ENCODE data around the gene CTNNA3. TPM values are rescaled to one million over a fixed set of nuclear protein-coding genes. Genes with fewer than 3 reads are reported as not detected.

CTNNA3 gene
- total and polyA plus RNA-seq, 4 donors, result 0.16 to 2.4 (median 1.4) TPM

DNA sequence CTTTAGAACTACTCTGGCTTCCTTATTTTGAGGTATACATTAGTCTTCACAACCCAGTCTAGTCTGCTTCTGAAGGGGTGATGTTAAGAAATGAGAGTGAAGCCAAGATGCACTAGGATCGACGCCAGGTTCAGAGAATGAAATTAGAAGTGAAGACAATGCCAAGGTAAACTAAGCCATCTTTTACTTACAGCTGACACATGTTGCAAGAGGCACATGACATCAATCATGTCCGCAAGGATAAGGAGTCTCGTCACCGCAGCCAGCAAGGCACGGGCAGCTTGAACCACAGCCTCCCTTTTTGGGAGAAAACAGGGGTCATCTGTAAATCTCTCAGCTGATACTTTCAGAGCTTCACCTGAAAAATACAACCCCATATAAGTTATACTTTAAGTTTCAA is 156.7 kb downstream of the CTNNA3 start:
- H3K36me3 ChIP-seq (ENCODE audit: control insufficient read depth in 4 of 4, insufficient read depth in 3 of 4, low read depth in 1 of 4, low read length in 3 of 4), result no peaks in the 10 kb centered on the region
- no peak overlapping the region for H3K9ac ChIP-seq (ENCODE audit: low read depth in 1 of 2, low read length in 2 of 2)
- TF ChIP-seq, protein P1, sequence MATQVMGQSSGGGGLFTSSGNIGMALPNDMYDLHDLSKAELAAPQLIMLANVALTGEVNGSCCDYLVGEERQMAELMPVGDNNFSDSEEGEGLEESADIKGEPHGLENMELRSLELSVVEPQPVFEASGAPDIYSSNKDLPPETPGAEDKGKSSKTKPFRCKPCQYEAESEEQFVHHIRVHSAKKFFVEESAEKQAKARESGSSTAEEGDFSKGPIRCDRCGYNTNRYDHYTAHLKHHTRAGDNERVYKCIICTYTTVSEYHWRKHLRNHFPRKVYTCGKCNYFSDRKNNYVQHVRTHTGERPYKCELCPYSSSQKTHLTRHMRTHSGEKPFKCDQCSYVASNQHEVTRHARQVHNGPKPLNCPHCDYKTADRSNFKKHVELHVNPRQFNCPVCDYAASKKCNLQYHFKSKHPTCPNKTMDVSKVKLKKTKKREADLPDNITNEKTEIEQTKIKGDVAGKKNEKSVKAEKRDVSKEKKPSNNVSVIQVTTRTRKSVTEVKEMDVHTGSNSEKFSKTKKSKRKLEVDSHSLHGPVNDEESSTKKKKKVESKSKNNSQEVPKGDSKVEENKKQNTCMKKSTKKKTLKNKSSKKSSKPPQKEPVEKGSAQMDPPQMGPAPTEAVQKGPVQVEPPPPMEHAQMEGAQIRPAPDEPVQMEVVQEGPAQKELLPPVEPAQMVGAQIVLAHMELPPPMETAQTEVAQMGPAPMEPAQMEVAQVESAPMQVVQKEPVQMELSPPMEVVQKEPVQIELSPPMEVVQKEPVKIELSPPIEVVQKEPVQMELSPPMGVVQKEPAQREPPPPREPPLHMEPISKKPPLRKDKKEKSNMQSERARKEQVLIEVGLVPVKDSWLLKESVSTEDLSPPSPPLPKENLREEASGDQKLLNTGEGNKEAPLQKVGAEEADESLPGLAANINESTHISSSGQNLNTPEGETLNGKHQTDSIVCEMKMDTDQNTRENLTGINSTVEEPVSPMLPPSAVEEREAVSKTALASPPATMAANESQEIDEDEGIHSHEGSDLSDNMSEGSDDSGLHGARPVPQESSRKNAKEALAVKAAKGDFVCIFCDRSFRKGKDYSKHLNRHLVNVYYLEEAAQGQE (IDR thresholded peaks at IDR 0.05), result no peak
- TF ChIP-seq HNF4G (IDR thresholded peaks at IDR 0.05), result no peak
- TF ChIP-seq, protein P2, sequence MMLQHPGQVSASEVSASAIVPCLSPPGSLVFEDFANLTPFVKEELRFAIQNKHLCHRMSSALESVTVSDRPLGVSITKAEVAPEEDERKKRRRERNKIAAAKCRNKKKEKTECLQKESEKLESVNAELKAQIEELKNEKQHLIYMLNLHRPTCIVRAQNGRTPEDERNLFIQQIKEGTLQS (IDR thresholded peaks at IDR 0.05), result no peak
- no peak for TF ChIP-seq YY1 (IDR thresholded peaks at IDR 0.05)
- TF ChIP-seq, protein P3, sequence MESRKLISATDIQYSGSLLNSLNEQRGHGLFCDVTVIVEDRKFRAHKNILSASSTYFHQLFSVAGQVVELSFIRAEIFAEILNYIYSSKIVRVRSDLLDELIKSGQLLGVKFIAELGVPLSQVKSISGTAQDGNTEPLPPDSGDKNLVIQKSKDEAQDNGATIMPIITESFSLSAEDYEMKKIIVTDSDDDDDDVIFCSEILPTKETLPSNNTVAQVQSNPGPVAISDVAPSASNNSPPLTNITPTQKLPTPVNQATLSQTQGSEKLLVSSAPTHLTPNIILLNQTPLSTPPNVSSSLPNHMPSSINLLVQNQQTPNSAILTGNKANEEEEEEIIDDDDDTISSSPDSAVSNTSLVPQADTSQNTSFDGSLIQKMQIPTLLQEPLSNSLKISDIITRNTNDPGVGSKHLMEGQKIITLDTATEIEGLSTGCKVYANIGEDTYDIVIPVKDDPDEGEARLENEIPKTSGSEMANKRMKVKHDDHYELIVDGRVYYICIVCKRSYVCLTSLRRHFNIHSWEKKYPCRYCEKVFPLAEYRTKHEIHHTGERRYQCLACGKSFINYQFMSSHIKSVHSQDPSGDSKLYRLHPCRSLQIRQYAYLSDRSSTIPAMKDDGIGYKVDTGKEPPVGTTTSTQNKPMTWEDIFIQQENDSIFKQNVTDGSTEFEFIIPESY (IDR thresholded peaks at IDR 0.05), result no peak
- TF ChIP-seq FOXA1 (IDR thresholded peaks at IDR 0.05), result no peak
- TF ChIP-seq GABPA (IDR thresholded peaks at IDR 0.05 in 1 of 2, conservative IDR thresholded peaks at IDR 0.05 in 1 of 2), result no peak
- DNase-seq (ENCODE audit: low spot score), result no peak
- H3K9me3 ChIP-seq (ENCODE audit: control insufficient read depth in 4 of 4, low read length in 3 of 4), result no peaks in the 10 kb centered on the region
- H3K27ac ChIP-seq (ENCODE audit: low read depth in 1 of 2, low read length in 2 of 2), result no peak overlapping the region
- no peaks in the 10 kb centered on the region for H3K4me1 ChIP-seq (ENCODE audit: control insufficient read depth in 4 of 4, insufficient read depth in 4 of 4, low read length in 3 of 4)
- WGBS, result 62% methylated on average over 6 of the region's 6 CpGs
- no peak overlapping the region for H3K4me3 ChIP-seq (ENCODE audit: low read depth in 1 of 3, low read length in 3 of 3)
- no peaks in the 10 kb centered on the region for H3K27me3 ChIP-seq (ENCODE audit: control insufficient read depth in 4 of 4, insufficient read depth in 4 of 4, low read length in 3 of 4)

DNA sequence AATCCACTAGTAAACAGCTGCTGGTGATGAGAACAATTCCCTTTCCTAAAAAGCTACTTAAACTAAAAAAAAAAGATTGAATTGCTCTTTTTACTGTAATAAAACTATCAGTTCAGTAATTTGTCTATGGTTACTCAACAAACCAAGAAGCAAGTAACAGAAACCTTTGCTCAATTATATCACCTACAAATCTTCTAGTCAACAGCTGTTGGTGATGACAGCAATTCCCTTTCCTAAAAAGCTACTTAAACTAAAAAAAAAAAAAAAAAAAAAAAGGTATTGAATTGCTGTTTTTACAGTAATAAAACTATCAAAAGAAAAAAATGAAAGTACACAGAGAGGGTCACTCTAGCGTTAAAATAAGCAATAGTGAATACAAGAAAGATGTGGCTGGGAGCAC is 158.1 kb downstream of the CTNNA3 start:
- no peak for DNase-seq (ENCODE audit: low spot score)
- Histone ChIP-seq H3K27ac (ENCODE audit: low read depth in 1 of 2, low read length in 2 of 2) (no peak overlapping the region), H3K36me3 (ENCODE audit: control insufficient read depth in 4 of 4, insufficient read depth in 3 of 4, low read depth in 1 of 4, low read length in 3 of 4) (no peaks in the 10 kb centered on the region), H3K9me3 (ENCODE audit: control insufficient read depth in 4 of 4, low read length in 3 of 4) (no peaks in the 10 kb centered on the region), H3K4me3 (ENCODE audit: low read depth in 1 of 3, low read length in 3 of 3) (no peak overlapping the region), H3K27me3 (ENCODE audit: control insufficient read depth in 4 of 4, insufficient read depth in 4 of 4, low read length in 3 of 4) (no peaks in the 10 kb centered on the region), H3K4me1 (ENCODE audit: control insufficient read depth in 4 of 4, insufficient read depth in 4 of 4, low read length in 3 of 4) (no peaks in the 10 kb centered on the region), H3K9ac (ENCODE audit: low read depth in 1 of 2, low read length in 2 of 2) (no peak overlapping the region)
- 82% methylated on average over 1 of the region's 1 CpG for WGBS
- TF ChIP-seq, protein P4, sequence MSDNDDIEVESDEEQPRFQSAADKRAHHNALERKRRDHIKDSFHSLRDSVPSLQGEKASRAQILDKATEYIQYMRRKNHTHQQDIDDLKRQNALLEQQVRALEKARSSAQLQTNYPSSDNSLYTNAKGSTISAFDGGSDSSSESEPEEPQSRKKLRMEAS (IDR thresholded peaks at IDR 0.05), result no peak
- TF ChIP-seq FOXA2 (IDR thresholded peaks at IDR 0.05) (no peak), JUND (IDR thresholded peaks at IDR 0.05) (no peak), YY1 (IDR thresholded peaks at IDR 0.05) (no peak), RXRA (IDR thresholded peaks at IDR 0.05) (no peak), HNF4A (conservative IDR thresholded peaks at IDR 0.05) (no peak), EGR1 (IDR thresholded peaks at IDR 0.05; ENCODE audit: low read depth in 2 of 2) (no peak), SP1 (IDR thresholded peaks at IDR 0.05) (no peak), NR2F2 (IDR thresholded peaks at IDR 0.05) (no peak), TAF1 (conservative IDR thresholded peaks at IDR 0.05) (no peak), FOXA1 (IDR thresholded peaks at IDR 0.05) (no peak), HNF4G (IDR thresholded peaks at IDR 0.05) (no peak), GABPA (IDR thresholded peaks at IDR 0.05 in 1 of 2, conservative IDR thresholded peaks at IDR 0.05 in 1 of 2) (no peak), RAD21 (IDR thresholded peaks at IDR 0.05) (no peak)
- TF ChIP-seq, protein P2 (IDR thresholded peaks at IDR 0.05), result no peak
- TF ChIP-seq, protein P5, sequence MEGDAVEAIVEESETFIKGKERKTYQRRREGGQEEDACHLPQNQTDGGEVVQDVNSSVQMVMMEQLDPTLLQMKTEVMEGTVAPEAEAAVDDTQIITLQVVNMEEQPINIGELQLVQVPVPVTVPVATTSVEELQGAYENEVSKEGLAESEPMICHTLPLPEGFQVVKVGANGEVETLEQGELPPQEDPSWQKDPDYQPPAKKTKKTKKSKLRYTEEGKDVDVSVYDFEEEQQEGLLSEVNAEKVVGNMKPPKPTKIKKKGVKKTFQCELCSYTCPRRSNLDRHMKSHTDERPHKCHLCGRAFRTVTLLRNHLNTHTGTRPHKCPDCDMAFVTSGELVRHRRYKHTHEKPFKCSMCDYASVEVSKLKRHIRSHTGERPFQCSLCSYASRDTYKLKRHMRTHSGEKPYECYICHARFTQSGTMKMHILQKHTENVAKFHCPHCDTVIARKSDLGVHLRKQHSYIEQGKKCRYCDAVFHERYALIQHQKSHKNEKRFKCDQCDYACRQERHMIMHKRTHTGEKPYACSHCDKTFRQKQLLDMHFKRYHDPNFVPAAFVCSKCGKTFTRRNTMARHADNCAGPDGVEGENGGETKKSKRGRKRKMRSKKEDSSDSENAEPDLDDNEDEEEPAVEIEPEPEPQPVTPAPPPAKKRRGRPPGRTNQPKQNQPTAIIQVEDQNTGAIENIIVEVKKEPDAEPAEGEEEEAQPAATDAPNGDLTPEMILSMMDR (IDR thresholded peaks at IDR 0.05; ENCODE audit: low read depth, low read length, missing input control), result no peak
- TF ChIP-seq, protein P3 (IDR thresholded peaks at IDR 0.05), result no peak
- TF ChIP-seq, protein P1 (IDR thresholded peaks at IDR 0.05), result no peak
